GM12878 (cell line): ENCODE measurements around the gene SETD7. TPM values are rescaled to one million over a fixed set of nuclear protein-coding genes. Genes with fewer than 3 reads are reported as not detected.

ENCODE experiments used
- ATAC-seq: fragments of 200-7000 bp; cut with Tn5 transposase; 3 replicates; pipeline ENCODE4 v1.9.1; 2020; ENCODE audit warnings: mild to moderate bottlenecking, moderate library complexity
- BruUV-seq: library from RNA; stranded (reverse); fragments of 400-500 nt; replicated peaks from 2 replicates; lab custom pipeline; 2021; lab: Mats Ljungman, UMichigan
- CTCF ChIA-PET: fragments of 300-600 bp; sonication (Branson Sonifier 250); formaldehyde crosslinking; extraction: SDS; loops from one replicate; lab custom pipeline; 2021; ENCODE audit warnings: inconsistent platforms; lab: Yijun Ruan, JAX
- POLR2A ChIA-PET: fragments of 350-600 bp; formaldehyde crosslinking; extraction: SDS; loops from one replicate; lab custom pipeline; 2021; ENCODE audit warnings: inconsistent platforms; lab: Charles Lee
- RAD21 ChIA-PET: fragments of 300-600 bp; sonication (Branson Sonifier 250); formaldehyde crosslinking; loops from one replicate; lab custom pipeline; 2023; ENCODE audit warnings: antibody characterized with exemption; ENCODE audit not compliant: unreplicated experiment; lab: Charles Lee
- SMC1A ChIA-PET: fragments of 300-600 bp; sonication (Branson Sonifier 250); formaldehyde crosslinking; loops from one replicate; lab custom pipeline; 2023; ENCODE audit not compliant: unreplicated experiment, uncharacterized antibody; lab: Charles Lee
- DNase-seq: peaks from one replicate; pipeline ENCODE4 v3.0.0-alpha.2; 2011; ENCODE audit warnings: low read depth, low spot score
- FAIRE-seq: peaks from 3 replicates; lab custom pipeline; 2011; peaks lifted over from hg19 to GRCh38; lab: Jason Lieb, UNC
- H2AFZ ChIP-seq: 2 replicates; pipeline ENCODE4 v1.6.0; 2011; ENCODE audit warnings: low read depth, low read length, control low read depth; ENCODE audit not compliant: control insufficient read depth
- H3K27ac ChIP-seq: 2 replicates; pipeline ENCODE4 v1.5.1; 2011; ENCODE audit warnings: control low read depth; ENCODE audit not compliant: control insufficient read depth, insufficient read depth
- H3K27me3 ChIP-seq, 2 experiments: replicated peaks in 1 of 2; 2 replicates each; pipeline versions ENCODE4 v1.6.0 to v1.6.1; 2011; ENCODE audit warnings: low read length in 1 of 2; ENCODE audit not compliant: control insufficient read depth in 2 of 2, insufficient read depth in 2 of 2
- H3K36me3 ChIP-seq, 2 experiments: 2 replicates each; pipeline ENCODE4 v1.5.1; 2011; ENCODE audit warnings: low read length in 1 of 2; ENCODE audit not compliant: control insufficient read depth in 2 of 2, insufficient read depth in 2 of 2
- H3K4me1 ChIP-seq: 2 replicates; pipeline ENCODE4 v1.6.1; 2011; ENCODE audit warnings: mild to moderate bottlenecking, low read length, moderate library complexity, mixed read lengths; ENCODE audit not compliant: control insufficient read depth, insufficient read depth
- H3K4me2 ChIP-seq: 2 replicates; pipeline ENCODE4 v1.6.0; 2011; ENCODE audit warnings: control low read depth; ENCODE audit not compliant: control insufficient read depth, insufficient read depth
- H3K4me3 ChIP-seq: fragments of 200-600 bp; sonication (generic); 2 replicates; pipeline ENCODE4 v1.5.1; 2016
- H3K79me2 ChIP-seq: 2 replicates; pipeline ENCODE4 v1.6.0; 2011; ENCODE audit warnings: low read length; ENCODE audit not compliant: control insufficient read depth, insufficient read depth
- H3K9ac ChIP-seq: 2 replicates; pipeline ENCODE4 v1.8.0; 2011; ENCODE audit warnings: low read length, control low read depth, mixed read lengths; ENCODE audit not compliant: control insufficient read depth, insufficient read depth
- H3K9me3 ChIP-seq: replicated peaks from 3 replicates; pipeline ENCODE4 v1.5.1; 2011; ENCODE audit warnings: mild to moderate bottlenecking, low read length; ENCODE audit not compliant: control insufficient read depth, insufficient read depth
- H4K20me1 ChIP-seq: 2 replicates; pipeline ENCODE4 v1.6.0; 2011; ENCODE audit not compliant: control insufficient read depth, insufficient read depth
- RAD21 ChIP-seq: IDR thresholded peaks from 2 replicates; pipeline ENCODE4 v1.6.1; 2011; ENCODE audit warnings: mild to moderate bottlenecking, low read depth, low read length, moderate library complexity; ENCODE audit not compliant: insufficient read depth
- RFX5 ChIP-seq: IDR thresholded peaks from 2 replicates; pipeline ENCODE4 v1.6.1; 2011; ENCODE audit warnings: low read depth, low read length, improper control_type of control experiment
- RUNX3 ChIP-seq: IDR thresholded peaks from 2 replicates; pipeline ENCODE4 v1.6.1; 2012; ENCODE audit warnings: low read length, inconsistent platforms
- SMC3 ChIP-seq: IDR thresholded peaks from 2 replicates; pipeline ENCODE4 v1.6.1; 2011; ENCODE audit warnings: low read length, improper control_type of control experiment, borderline replicate concordance
- YY1 ChIP-seq: IDR thresholded peaks from 2 replicates; pipeline ENCODE4 v1.6.1; 2011; ENCODE audit warnings: low read depth, mild to moderate bottlenecking, low read length
- WGBS: methylation state at CpG from one replicate; pipeline ENCODE4 v1.1.6; 2016; ENCODE audit warnings: low lambda C conversion rate; ENCODE audit not compliant: insufficient replicate concordance, insufficient coverage; ENCODE audit errors: missing lambda C conversion rate; 5-methylcytosine and 5-hydroxymethylcytosine counted together
- in situ Hi-C: fragments of 300-500 bp; cut with MboI; formaldehyde crosslinking; loops from 9 replicates; pipeline ENCODE4 v1.14.3; 2018; ENCODE audit warnings: mixed read lengths
- intact Hi-C: fragments of 100-400 bp; cut with micrococcal nuclease; formaldehyde crosslinking; loops from one replicate; pipeline ENCODE4 v1.14.2; 2022; ENCODE audit not compliant: unreplicated experiment
- polyA plus RNA-seq, 11 experiments: library from polyadenylated mRNA; depleted of rRNA in 4 of 11; unstranded in 6 of 11; stranded (reverse) in 5 of 11; fragments of >200 nt; fragmentation: Nextera tagmentation in 4 of 11; fragmentation: Illumina TruSeq in 1 of 11; extraction: Ambion mirVana in 4 of 11; extraction: Trizol in 1 of 11; gene quantifications; 1 replicate in 1 of 11; 2 replicates in 10 of 11; pipeline versions ENCODE4 v1.2.1 to v1.2.3, GENCODE V29; 2011 to 2016; ENCODE audit warnings: inconsistent platforms in 2 of 11, missing spikeins in 2 of 11, low read depth in 1 of 11
- total RNA-seq, 4 experiments: library from RNA; depleted of rRNA in 3 of 4; stranded (reverse); fragments of >200 nt in 3 of 4; fragmentation: Illumina TruSeq in 1 of 4; extraction: Trizol in 1 of 4; gene quantifications; 2 replicates each; pipeline versions ENCODE4 v1.2.1 to v1.2.3, GENCODE V29; 2013 to 2021
- TF ChIP-seq, protein P1 (sequence below): IDR thresholded peaks from 2 replicates; pipeline ENCODE4 v1.6.1; 2011; ENCODE audit warnings: borderline replicate concordance, low read depth, mild to moderate bottlenecking, moderate library complexity, low read length; ENCODE audit not compliant: insufficient read depth, poor library complexity, severe bottlenecking
- TF ChIP-seq, protein P2 (sequence below), 3 experiments: IDR thresholded peaks in 2 of 3; conservative IDR thresholded peaks in 1 of 3; 2 replicates each; pipeline ENCODE4 v1.5.1; 2011; ENCODE audit warnings: low read depth in 3 of 3, low read length in 3 of 3, mild to moderate bottlenecking in 3 of 3, control low read depth in 2 of 3, moderate library complexity in 2 of 3, inconsistent platforms in 1 of 3, mixed read lengths in 1 of 3; ENCODE audit not compliant: control insufficient read depth in 2 of 3, insufficient read depth in 1 of 3; ENCODE audit errors: extremely low read depth in 1 of 3

SETD7 gene
- total and polyA plus RNA-seq, 10 of the 15 experiments (the other 5 are each of a cell fraction or from before 2014, with no cell fraction given): 0.03 to 0.82 (median 0.44) TPM

DNA sequence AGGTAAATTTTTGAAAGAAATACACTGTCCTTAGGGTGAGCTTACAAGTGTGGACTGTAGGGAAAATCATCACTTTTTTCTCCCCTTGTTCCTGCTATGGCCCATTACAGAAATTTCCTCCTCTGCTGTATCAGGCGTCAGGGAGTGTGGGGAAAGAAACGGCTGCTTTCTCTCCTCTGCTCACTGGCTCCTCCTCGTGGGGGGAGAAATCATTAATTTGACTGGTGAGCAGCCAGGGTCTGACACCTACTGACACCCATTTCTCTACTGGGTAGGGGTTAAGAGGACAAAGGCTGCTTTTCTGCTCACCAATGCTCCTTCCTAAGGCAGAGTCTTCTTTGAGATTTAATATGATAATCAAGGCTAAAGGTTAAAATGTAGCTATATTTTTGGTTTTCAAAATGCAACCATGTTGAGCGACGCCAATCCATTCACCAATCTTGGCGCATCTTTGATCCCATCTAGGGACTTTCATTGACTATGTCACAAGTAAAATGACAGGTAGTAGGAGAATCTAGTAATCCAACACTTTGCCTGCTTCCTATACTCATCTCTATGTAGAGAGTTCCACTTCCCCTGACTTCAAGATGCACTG is 25.1 kb downstream of the SETD7 start:
- BruUV-seq: no TSS peak
- Histone ChIP-seq H3K4me3 (no peak overlapping the region), H2AFZ (no peak overlapping the region), H3K9ac (no peak overlapping the region), H4K20me1 (no peaks in the 10 kb centered on the region), H3K9me3 (no peaks in the 10 kb centered on the region), H3K4me1 (peaks cover 4% of the 10 kb centered on the region; the same call in 1 of the 2 replicates), H3K36me3 (no peaks in the 10 kb centered on the region), H3K27ac (no peak overlapping the region), H3K79me2 (no peaks in the 10 kb centered on the region), H3K4me2 (no peak overlapping the region), H3K27me3 (no peaks in the 10 kb centered on the region)
- ATAC-seq (peak; percentile 85), DNase-seq (no peak), FAIRE-seq (peak; percentile 73)
- RAD21 ChIA-PET: interaction anchor here (1.2 kb wide), 2 partner anchors 34 to 500 kb away, joined by 4 to 5 read pairs; no protein-coding TSS in a partner anchor
- TF ChIP-seq RAD21 (peak; percentile 81), RUNX3 (no peak), YY1 (0 out of 2 replicates have a peak, but pooled peaks have one; percentile 43), SMC3 (peak; percentile 92), RFX5 (no peak)
- TF ChIP-seq, protein P1, sequence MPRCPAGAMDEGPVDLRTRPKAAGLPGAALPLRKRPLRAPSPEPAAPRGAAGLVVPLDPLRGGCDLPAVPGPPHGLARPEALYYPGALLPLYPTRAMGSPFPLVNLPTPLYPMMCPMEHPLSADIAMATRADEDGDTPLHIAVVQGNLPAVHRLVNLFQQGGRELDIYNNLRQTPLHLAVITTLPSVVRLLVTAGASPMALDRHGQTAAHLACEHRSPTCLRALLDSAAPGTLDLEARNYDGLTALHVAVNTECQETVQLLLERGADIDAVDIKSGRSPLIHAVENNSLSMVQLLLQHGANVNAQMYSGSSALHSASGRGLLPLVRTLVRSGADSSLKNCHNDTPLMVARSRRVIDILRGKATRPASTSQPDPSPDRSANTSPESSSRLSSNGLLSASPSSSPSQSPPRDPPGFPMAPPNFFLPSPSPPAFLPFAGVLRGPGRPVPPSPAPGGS: no peak
- TF ChIP-seq, protein P2, sequence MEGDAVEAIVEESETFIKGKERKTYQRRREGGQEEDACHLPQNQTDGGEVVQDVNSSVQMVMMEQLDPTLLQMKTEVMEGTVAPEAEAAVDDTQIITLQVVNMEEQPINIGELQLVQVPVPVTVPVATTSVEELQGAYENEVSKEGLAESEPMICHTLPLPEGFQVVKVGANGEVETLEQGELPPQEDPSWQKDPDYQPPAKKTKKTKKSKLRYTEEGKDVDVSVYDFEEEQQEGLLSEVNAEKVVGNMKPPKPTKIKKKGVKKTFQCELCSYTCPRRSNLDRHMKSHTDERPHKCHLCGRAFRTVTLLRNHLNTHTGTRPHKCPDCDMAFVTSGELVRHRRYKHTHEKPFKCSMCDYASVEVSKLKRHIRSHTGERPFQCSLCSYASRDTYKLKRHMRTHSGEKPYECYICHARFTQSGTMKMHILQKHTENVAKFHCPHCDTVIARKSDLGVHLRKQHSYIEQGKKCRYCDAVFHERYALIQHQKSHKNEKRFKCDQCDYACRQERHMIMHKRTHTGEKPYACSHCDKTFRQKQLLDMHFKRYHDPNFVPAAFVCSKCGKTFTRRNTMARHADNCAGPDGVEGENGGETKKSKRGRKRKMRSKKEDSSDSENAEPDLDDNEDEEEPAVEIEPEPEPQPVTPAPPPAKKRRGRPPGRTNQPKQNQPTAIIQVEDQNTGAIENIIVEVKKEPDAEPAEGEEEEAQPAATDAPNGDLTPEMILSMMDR (IDR thresholded peaks at IDR 0.05 in 2 of 3, conservative IDR thresholded peaks at IDR 0.05 in 1 of 3; ENCODE audit: control insufficient read depth in 2 of 3, extremely low read depth in 1 of 3, insufficient read depth in 1 of 3, low read depth in 3 of 3, low read length in 3 of 3): peak; percentile 75 to 87 (median 76)
- 50% methylated on average over 6 of the region's 6 CpGs for WGBS
- CTCF ChIA-PET: interaction anchor here (0.9 to 4.5 kb wide), 25 partner anchors 9 to 843 kb away, joined by 3 to 22 read pairs (median 4); partner anchors contain the start of gene SCOC
- POLR2A ChIA-PET: no interaction called here
- intact Hi-C loops: loop anchor here (1.0 to 10.0 kb wide), 4 partner anchors 34 to 496 kb away; no protein-coding TSS in a partner anchor
- in situ Hi-C loops: loop anchor here (5.0 kb wide), 1 partner anchor 114 kb away; no protein-coding TSS in a partner anchor
- SMC1A ChIA-PET: interaction anchor here (0.7 to 1.9 kb wide), 9 partner anchors 9 to 338 kb away, joined by 3 to 7 read pairs (median 3); no protein-coding TSS in a partner anchor
